ENCODE data around the gene SETBP1. TPM values are rescaled to one million over a fixed set of nuclear protein-coding genes. Genes with fewer than 3 reads are reported as not detected.
"Not testable (repeated sequence)": the region's sequence is repeated elsewhere in the genome, so short reads cannot be mapped to it uniquely, and the experiment has no call there.

Gene SETBP1
- total and polyA plus RNA-seq, 9 of the 15 experiments (the other 6 are each of a cell fraction or from before 2014, with no cell fraction given), result under 0.01 to 0.13 (median 0.04) TPM

- FAIRE-seq; intact Hi-C loops (cut with micrococcal nuclease); CTCF ChIA-PET (ENCODE audit: low intra/inter-chr PET ratio); H3K27ac ChIP-seq (ENCODE audit: extremely low read depth, low read depth, low read length); BruUV-seq (replicated peaks); H3K9me1 ChIP-seq (ENCODE audit: control insufficient read depth, insufficient read depth, low read length); in situ Hi-C loops (cut with MboI); H3K27me3 ChIP-seq (ENCODE audit: control insufficient read depth in 2 of 2, insufficient read depth in 2 of 2, low read length in 2 of 2); H4K20me1 ChIP-seq (replicated peaks; ENCODE audit: control insufficient read depth, insufficient read depth, low read length); H3K4me3 ChIP-seq; H3K36me3 ChIP-seq (ENCODE audit: control insufficient read depth, insufficient read depth, low read length); H3K4me2 ChIP-seq (ENCODE audit: insufficient read depth, low read length); ATAC-seq; H2AFZ ChIP-seq (ENCODE audit: low read depth, low read length); DNase-seq (ENCODE audit: extremely low read depth in 1 of 4, low spot score in 3 of 4); H3K9ac ChIP-seq (ENCODE audit: insufficient read depth in 1 of 2, low read depth in 2 of 2, low read length in 2 of 2); H3K9me3 ChIP-seq (replicated peaks; ENCODE audit: control insufficient read depth, insufficient read depth, low read depth, low read length); H3K79me2 ChIP-seq (ENCODE audit: control insufficient read depth, insufficient read depth, low read length): not testable (repeated sequence)
- peaks cover 0 to 19% of the 10 kb centered on the region in 2 experiments; a peak in 4 of 5 replicates for H3K4me1 ChIP-seq (replicated peaks in 1 of 2; ENCODE audit: control insufficient read depth in 2 of 2, insufficient read depth in 2 of 2, low read length in 2 of 2)
- WGBS (ENCODE audit: insufficient coverage, low coverage, missing lambda C conversion rate), result 7% methylated on average over 1 of the region's 3 CpGs
- POLR2A ChIA-PET, result interaction anchor here (0.7 kb wide), 1 partner anchor 44 kb away, joined by 5 read pairs; no protein-coding TSS in a partner anchor
Observed at GRCh38 chr18:44721748-44722147, 41.1 kb downstream of the SETBP1 start.

- DNase-seq (ENCODE audit: extremely low read depth in 1 of 4, low spot score in 3 of 4) (no peak), ATAC-seq (no peak), FAIRE-seq (no peak)
- ChIA-PET CTCF (ENCODE audit: low intra/inter-chr PET ratio) (no interaction called here), POLR2A (no interaction called here)
- H3K4me3 ChIP-seq, result no peak overlapping the region
- H3K27me3 ChIP-seq (ENCODE audit: control insufficient read depth in 2 of 2, insufficient read depth in 2 of 2, low read length in 2 of 2), result no peaks in the 10 kb centered on the region
- BruUV-seq (replicated peaks), result no TSS peak
- no peaks in the 10 kb centered on the region for H3K36me3 ChIP-seq (ENCODE audit: control insufficient read depth, insufficient read depth, low read length)
- no peaks in the 10 kb centered on the region for H3K79me2 ChIP-seq (ENCODE audit: control insufficient read depth, insufficient read depth, low read length)
- WGBS (ENCODE audit: insufficient coverage, low coverage, missing lambda C conversion rate), result 18% methylated on average over 2 of the region's 6 CpGs
- H3K4me2 ChIP-seq (ENCODE audit: insufficient read depth, low read length), result no peak overlapping the region
- no peaks in the 10 kb centered on the region for H3K9me1 ChIP-seq (ENCODE audit: control insufficient read depth, insufficient read depth, low read length)
- peaks cover 0 to 26% of the 10 kb centered on the region in 2 experiments; a peak in 4 of 5 replicates for H3K4me1 ChIP-seq (replicated peaks in 1 of 2; ENCODE audit: control insufficient read depth in 2 of 2, insufficient read depth in 2 of 2, low read length in 2 of 2)
- H3K9me3 ChIP-seq (replicated peaks; ENCODE audit: control insufficient read depth, insufficient read depth, low read depth, low read length), result no peaks in the 10 kb centered on the region
- H3K9ac ChIP-seq (ENCODE audit: insufficient read depth in 1 of 2, low read depth in 2 of 2, low read length in 2 of 2), result no peak overlapping the region
- intact Hi-C loops (cut with micrococcal nuclease), result no loop called here
- no peaks in the 10 kb centered on the region for H4K20me1 ChIP-seq (replicated peaks; ENCODE audit: control insufficient read depth, insufficient read depth, low read length)
- H3K27ac ChIP-seq (ENCODE audit: extremely low read depth, low read depth, low read length), result no peak overlapping the region
- no peak overlapping the region for H2AFZ ChIP-seq (ENCODE audit: low read depth, low read length)
- in situ Hi-C loops (cut with MboI), result no loop called here
- TF ChIP-seq EWSR1 (IDR thresholded peaks at IDR 0.05; ENCODE audit: borderline replicate concordance, low read depth, partially characterized antibody), result no peak
- TF ChIP-seq, protein P1, sequence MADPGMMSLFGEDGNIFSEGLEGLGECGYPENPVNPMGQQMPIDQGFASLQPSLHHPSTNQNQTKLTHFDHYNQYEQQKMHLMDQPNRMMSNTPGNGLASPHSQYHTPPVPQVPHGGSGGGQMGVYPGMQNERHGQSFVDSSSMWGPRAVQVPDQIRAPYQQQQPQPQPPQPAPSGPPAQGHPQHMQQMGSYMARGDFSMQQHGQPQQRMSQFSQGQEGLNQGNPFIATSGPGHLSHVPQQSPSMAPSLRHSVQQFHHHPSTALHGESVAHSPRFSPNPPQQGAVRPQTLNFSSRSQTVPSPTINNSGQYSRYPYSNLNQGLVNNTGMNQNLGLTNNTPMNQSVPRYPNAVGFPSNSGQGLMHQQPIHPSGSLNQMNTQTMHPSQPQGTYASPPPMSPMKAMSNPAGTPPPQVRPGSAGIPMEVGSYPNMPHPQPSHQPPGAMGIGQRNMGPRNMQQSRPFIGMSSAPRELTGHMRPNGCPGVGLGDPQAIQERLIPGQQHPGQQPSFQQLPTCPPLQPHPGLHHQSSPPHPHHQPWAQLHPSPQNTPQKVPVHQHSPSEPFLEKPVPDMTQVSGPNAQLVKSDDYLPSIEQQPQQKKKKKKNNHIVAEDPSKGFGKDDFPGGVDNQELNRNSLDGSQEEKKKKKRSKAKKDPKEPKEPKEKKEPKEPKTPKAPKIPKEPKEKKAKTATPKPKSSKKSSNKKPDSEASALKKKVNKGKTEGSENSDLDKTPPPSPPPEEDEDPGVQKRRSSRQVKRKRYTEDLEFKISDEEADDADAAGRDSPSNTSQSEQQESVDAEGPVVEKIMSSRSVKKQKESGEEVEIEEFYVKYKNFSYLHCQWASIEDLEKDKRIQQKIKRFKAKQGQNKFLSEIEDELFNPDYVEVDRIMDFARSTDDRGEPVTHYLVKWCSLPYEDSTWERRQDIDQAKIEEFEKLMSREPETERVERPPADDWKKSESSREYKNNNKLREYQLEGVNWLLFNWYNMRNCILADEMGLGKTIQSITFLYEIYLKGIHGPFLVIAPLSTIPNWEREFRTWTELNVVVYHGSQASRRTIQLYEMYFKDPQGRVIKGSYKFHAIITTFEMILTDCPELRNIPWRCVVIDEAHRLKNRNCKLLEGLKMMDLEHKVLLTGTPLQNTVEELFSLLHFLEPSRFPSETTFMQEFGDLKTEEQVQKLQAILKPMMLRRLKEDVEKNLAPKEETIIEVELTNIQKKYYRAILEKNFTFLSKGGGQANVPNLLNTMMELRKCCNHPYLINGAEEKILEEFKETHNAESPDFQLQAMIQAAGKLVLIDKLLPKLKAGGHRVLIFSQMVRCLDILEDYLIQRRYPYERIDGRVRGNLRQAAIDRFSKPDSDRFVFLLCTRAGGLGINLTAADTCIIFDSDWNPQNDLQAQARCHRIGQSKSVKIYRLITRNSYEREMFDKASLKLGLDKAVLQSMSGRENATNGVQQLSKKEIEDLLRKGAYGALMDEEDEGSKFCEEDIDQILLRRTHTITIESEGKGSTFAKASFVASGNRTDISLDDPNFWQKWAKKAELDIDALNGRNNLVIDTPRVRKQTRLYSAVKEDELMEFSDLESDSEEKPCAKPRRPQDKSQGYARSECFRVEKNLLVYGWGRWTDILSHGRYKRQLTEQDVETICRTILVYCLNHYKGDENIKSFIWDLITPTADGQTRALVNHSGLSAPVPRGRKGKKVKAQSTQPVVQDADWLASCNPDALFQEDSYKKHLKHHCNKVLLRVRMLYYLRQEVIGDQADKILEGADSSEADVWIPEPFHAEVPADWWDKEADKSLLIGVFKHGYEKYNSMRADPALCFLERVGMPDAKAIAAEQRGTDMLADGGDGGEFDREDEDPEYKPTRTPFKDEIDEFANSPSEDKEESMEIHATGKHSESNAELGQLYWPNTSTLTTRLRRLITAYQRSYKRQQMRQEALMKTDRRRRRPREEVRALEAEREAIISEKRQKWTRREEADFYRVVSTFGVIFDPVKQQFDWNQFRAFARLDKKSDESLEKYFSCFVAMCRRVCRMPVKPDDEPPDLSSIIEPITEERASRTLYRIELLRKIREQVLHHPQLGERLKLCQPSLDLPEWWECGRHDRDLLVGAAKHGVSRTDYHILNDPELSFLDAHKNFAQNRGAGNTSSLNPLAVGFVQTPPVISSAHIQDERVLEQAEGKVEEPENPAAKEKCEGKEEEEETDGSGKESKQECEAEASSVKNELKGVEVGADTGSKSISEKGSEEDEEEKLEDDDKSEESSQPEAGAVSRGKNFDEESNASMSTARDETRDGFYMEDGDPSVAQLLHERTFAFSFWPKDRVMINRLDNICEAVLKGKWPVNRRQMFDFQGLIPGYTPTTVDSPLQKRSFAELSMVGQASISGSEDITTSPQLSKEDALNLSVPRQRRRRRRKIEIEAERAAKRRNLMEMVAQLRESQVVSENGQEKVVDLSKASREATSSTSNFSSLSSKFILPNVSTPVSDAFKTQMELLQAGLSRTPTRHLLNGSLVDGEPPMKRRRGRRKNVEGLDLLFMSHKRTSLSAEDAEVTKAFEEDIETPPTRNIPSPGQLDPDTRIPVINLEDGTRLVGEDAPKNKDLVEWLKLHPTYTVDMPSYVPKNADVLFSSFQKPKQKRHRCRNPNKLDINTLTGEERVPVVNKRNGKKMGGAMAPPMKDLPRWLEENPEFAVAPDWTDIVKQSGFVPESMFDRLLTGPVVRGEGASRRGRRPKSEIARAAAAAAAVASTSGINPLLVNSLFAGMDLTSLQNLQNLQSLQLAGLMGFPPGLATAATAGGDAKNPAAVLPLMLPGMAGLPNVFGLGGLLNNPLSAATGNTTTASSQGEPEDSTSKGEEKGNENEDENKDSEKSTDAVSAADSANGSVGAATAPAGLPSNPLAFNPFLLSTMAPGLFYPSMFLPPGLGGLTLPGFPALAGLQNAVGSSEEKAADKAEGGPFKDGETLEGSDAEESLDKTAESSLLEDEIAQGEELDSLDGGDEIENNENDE (IDR thresholded peaks at IDR 0.05; ENCODE audit: low read depth, low read length), result no peak
- no peak for TF ChIP-seq MCM3 (IDR thresholded peaks at IDR 0.05)
- TF ChIP-seq KAT8 (IDR thresholded peaks at IDR 0.05; ENCODE audit: low read depth), result no peak
Observed at GRCh38 chr18:44723411-44723810, 42.7 kb downstream of the SETBP1 start.
